HT-29 (cell line): Measurements from ENCODE around the gene SCNN1B. TPM values are rescaled to one million over a fixed set of nuclear protein-coding genes. Genes with fewer than 3 reads are reported as not detected.
"Not testable (repeated sequence)": the region's sequence is repeated elsewhere in the genome, so short reads cannot be mapped to it uniquely, and the experiment has no call there.

ENCODE experiments used
- DNase-seq: peaks from one replicate; pipeline ENCODE4 v3.0.0-alpha.2; 2015; ENCODE audit warnings: low spot score
- total RNA-seq: library from RNA; depleted of rRNA; stranded (reverse); fragments of >200 nt; shearing (Covaris generic); gene quantifications from 2 replicates; pipeline ENCODE4 v1.2.3, GENCODE V29; 2014

Gene SCNN1B
- total RNA-seq, 1 experiment from 2014 or later, result not detected

GRCh38 chr16:23380501-23380951 is 78.4 kb downstream of the SCNN1B start:
- DNase-seq, result no peak

GRCh38 chr16:23381702-23382101 is 79.6 kb downstream of the SCNN1B start:
- DNase-seq, result not testable (repeated sequence)

GRCh38 chr16:23382279-23382678 is 80.2 kb downstream of the SCNN1B start:
- no peak for DNase-seq

GRCh38 chr16:23383881-23384280 is 81.8 kb downstream of the SCNN1B start:
- DNase-seq, result no peak

- DNase-seq, result no peak
Measured at GRCh38 chr16:23384878-23385277, 82.8 kb downstream of the SCNN1B start.

GRCh38 chr16:23385441-23385840 is 83.3 kb downstream of the SCNN1B start:
- no peak for DNase-seq

GRCh38 chr16:23387666-23388065 is 85.6 kb downstream of the SCNN1B start:
- DNase-seq, result no peak

- no peak for DNase-seq
Measured at GRCh38 chr16:23388786-23389185, 86.7 kb downstream of the SCNN1B start.

GRCh38 chr16:23389201-23389600 is 87.1 kb downstream of the SCNN1B start:
- DNase-seq, result no peak

- not testable (repeated sequence) for DNase-seq
Measured at GRCh38 chr16:23389936-23390335, 87.8 kb downstream of the SCNN1B start.

- DNase-seq, result no peak
Measured at GRCh38 chr16:23391381-23392222, 89.5 kb downstream of the SCNN1B start.

GRCh38 chr16:23392223-23392600 is 90.1 kb downstream of the SCNN1B start:
- no peak for DNase-seq

- DNase-seq, result no peak
Measured at GRCh38 chr16:23394141-23394831, 92.2 kb downstream of the SCNN1B start.

GRCh38 chr16:23395732-23396131 is 93.6 kb downstream of the SCNN1B start:
- no peak for DNase-seq

GRCh38 chr16:23397464-23397863 is 95.4 kb downstream of the SCNN1B start:
- no peak for DNase-seq

- DNase-seq, result no peak
Measured at GRCh38 chr16:23398987-23399805, 97.1 kb downstream of the SCNN1B start.

GRCh38 chr16:23400447-23400846 is 98.3 kb downstream of the SCNN1B start:
- DNase-seq, result not testable (repeated sequence)

GRCh38 chr16:23401139-23401538 is 99.0 kb downstream of the SCNN1B start:
- no peak for DNase-seq

- no peak for DNase-seq
Measured at GRCh38 chr16:23402100-23402499, 100.0 kb downstream of the SCNN1B start.

GRCh38 chr16:23403547-23403946 is 101.4 kb downstream of the SCNN1B start:
- no peak for DNase-seq

GRCh38 chr16:23406024-23406423 is 103.9 kb downstream of the SCNN1B start:
- DNase-seq, result no peak
